Breast epithelium (tissue), 3 donors: Measurements from ENCODE around the gene KLHL41.

Experiments
- POLR2A ChIP-seq: fragments of 450-650 bp; IDR thresholded peaks from one replicate; pipeline ENCODE4 v1.6.1; 2016; ENCODE audit warnings: antibody characterized with exemption, mild to moderate bottlenecking, moderate library complexity
- TF ChIP-seq, protein P1 (sequence below), 3 donors: fragments of 450-650 bp; IDR thresholded peaks; one replicate each; pipeline ENCODE4 v1.5.1; 2016 to 2017; ENCODE audit warnings: antibody characterized with exemption in 3 of 3, mild to moderate bottlenecking in 3 of 3, moderate library complexity in 3 of 3

DNA sequence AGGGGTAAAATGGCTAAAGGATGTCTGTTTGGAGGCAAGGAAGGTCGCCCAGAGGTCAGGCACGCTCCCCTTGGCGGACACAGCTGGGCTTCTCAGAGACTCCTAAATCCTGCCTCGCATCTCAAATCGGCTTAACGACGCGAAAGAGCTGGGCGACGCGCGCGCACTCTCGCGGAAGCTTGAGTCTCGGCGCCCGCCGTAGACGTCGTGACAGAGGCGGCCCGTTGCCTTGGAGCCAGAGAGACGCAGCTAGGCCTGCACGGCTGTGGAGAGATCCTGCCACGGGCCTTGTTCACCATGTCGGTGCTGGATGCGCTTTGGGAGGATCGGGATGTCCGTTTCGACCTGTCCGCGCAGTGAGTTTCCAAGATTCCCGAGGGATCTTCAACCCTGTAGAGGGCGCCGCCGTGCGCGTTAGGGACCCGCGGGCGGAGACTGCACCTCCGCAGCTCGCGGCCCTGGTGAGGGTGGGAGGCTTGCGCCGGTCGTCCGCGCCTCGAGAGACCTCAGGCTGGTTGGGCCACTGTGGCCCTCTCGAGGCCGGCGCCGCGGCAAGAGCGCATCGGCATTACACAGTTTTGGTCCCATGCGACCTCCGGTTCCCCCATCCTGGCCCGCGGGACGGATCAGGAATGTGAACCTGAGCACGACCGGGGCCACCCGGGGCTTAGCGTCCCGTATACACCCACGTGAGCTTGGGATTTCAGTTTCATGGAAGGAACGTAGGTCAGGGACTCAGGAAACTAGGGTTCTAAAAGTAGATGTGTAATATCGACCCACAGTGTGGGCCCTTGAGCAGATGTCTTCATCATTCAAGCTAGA, 30.0 kb upstream of the KLHL41 start, which contains the start of gene BBS5:
- TF ChIP-seq, protein P1, sequence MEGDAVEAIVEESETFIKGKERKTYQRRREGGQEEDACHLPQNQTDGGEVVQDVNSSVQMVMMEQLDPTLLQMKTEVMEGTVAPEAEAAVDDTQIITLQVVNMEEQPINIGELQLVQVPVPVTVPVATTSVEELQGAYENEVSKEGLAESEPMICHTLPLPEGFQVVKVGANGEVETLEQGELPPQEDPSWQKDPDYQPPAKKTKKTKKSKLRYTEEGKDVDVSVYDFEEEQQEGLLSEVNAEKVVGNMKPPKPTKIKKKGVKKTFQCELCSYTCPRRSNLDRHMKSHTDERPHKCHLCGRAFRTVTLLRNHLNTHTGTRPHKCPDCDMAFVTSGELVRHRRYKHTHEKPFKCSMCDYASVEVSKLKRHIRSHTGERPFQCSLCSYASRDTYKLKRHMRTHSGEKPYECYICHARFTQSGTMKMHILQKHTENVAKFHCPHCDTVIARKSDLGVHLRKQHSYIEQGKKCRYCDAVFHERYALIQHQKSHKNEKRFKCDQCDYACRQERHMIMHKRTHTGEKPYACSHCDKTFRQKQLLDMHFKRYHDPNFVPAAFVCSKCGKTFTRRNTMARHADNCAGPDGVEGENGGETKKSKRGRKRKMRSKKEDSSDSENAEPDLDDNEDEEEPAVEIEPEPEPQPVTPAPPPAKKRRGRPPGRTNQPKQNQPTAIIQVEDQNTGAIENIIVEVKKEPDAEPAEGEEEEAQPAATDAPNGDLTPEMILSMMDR (IDR thresholded peaks at IDR 0.05), result peak in 1 of 3 donors; percentile 35
- no peak for TF ChIP-seq POLR2A
